Measurements from ENCODE around the gene TRPV4.

The TRPV4 gene

DNA sequence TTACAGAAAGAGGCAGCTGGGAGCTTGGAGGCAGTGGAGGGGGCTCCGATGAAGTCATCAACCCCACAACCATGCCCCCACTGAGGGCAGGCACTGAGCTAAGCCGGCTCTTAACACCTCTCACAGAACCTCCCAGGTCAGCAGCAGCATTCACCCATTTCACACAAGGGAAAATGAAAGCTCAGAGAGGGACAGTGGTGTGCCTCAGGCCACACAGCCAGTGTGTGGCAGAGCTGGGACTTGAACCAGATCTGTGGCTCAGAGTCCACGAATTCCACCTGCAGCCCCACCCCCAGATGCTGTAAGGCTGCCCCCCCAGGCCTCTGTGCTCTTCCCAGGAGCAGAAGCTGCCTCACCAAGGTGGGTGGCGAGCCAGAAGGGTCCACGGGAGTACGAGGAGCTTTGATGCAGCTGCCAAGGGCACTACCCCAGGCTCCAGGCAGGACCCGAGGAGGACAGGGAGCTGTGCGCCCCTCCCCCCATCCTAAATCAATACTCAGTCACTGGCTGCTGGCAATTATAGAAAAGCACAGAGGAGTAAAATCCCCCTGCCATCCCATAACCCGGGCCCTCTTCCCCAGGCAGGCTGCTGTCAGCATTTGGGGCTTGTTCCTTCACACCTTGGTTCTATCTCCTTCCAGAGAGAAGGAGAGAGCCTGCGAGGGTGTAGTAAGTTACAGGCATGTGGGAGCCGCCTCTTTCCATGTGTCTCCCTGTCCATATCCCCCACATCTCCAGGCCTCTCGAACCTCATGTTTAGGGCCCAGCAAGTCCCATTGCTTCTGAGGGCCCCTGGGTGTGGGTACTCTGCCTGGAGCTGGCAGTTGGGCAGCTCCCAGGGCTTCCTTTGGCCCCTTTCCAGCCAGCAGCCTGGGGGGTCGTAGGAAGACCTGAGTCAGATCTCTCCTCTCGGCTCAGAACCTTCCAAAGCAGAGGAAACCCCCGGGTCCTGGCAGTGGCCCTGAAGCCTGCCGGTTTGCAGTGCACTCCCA, 72.0 kb downstream of the TRPV4 start:
- DNase-seq: no peak

- no peak for DNase-seq
These were observed 72.9 kb downstream of the TRPV4 start for GRCh38 chr12:109760031-109760929.

GRCh38 chr12:109759595-109759994, 73.6 kb downstream of the TRPV4 start:
- no peak for DNase-seq

DNA sequence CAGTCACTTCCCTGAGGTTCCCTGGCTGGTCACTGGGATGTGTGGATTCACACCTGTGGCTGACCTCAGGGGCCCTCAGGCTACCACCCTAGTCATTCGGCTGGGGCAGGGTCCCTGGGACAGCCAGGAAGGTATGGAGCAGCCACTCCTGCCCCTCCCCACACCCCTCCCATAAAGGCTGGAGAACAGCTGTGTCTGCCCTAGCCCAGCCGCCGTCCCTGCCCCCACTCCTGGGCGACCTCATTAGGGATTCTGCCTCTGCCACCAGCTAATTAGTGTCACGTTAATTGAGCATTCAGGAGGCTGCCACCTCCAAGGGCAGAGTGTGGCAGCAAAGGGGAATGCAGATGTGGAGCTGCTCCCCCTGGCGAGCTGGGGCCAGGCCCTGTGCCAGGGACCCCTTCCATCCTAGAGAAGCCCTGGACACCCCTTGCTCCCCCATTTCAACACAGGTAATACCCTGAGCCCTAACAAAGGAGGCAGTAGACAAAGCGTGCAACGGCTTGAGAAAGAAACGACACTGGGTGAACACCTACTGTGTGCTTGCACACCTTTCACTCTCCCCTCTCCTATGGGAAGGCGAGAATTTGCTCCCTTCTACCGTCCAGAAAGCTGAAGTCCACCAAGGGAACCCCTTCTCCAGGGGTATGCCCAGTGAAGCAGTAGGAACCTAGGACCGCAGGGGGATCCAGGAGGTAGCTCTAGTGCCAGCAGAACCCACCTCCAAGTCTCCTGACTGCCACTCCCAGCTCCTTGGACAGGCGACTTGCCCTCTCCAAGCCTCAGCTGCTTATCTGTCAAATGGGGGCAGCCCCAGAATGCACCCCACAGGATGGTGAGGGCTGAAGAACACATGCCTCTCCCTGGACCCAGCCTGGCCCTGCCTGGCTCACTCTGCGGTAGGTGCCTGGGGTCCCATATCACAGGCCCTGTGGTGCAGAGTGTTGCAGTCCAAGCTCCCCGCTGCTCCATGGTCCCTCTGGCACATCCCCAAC, 74.5 kb downstream of the TRPV4 start:
- DNase-seq: no peak

DNA sequence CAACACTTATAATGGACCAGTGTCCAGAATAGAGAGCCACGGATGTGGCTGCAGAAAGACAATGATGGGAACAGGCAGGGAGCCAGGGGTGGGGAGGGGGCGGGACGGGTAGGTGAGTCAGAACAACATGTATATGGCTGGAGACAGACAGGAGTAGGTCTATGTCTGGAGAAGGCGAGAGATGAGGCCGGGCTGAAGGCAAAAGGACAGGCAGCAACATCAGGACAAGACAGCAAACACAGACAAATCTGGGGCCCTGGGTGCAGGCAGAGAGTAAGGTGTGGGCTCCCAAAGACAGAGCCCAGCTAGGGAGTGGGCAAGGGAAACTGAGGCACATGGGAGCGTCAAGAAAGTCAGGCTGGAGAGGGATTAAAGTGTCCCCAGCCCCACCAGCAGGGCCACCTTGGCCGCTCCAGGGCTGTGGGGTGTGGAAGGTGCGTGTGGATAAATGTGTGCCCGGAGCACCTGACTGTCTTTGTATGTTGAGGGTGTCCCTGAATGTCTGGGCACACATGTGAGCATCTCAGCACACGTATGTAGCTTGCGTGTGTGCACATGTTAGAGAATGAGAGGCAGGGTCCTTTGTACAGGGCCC, 75.4 kb downstream of the TRPV4 start:
- DNase-seq: no peak

DNA sequence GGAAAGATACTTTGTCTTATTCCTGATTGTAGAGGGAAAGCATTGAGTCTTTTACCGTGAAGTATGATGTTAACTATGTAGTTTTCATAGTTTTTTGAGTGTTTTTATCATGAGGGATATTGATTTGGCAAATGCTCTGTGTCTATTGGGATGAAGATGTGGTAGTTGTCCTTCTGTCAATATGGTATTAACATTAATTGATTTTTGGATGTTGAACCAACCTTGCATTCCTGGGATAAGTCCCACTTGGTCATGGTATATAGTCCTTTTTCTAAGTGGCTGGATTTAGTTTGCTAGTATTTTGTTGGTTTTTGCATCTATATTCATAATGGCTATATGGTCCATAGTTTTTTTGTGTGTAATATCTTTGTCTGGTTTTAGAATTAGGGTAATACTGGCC, 76.7 kb downstream of the TRPV4 start:
- DNase-seq: no peak

GRCh38 chr12:109753959-109754358, 79.2 kb downstream of the TRPV4 start:
- no peak for DNase-seq

DNA sequence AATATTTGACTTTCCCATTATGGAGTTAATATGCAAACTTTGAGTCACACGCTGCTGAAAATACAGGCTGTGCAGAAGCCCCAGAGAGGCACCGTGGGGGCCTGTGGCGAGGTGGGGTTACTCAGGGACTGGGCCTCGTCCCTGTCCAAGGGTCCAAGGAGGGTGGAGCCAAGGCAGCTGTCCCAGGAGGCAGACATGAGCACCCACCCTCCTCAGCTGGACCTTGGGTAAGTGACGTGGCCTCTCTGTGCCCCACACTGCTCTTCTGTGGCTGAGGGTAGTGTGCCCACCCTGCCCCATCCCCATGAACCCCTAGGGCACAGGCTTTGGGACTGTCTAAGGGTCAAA, 80.2 kb downstream of the TRPV4 start:
- no peak for DNase-seq

DNA sequence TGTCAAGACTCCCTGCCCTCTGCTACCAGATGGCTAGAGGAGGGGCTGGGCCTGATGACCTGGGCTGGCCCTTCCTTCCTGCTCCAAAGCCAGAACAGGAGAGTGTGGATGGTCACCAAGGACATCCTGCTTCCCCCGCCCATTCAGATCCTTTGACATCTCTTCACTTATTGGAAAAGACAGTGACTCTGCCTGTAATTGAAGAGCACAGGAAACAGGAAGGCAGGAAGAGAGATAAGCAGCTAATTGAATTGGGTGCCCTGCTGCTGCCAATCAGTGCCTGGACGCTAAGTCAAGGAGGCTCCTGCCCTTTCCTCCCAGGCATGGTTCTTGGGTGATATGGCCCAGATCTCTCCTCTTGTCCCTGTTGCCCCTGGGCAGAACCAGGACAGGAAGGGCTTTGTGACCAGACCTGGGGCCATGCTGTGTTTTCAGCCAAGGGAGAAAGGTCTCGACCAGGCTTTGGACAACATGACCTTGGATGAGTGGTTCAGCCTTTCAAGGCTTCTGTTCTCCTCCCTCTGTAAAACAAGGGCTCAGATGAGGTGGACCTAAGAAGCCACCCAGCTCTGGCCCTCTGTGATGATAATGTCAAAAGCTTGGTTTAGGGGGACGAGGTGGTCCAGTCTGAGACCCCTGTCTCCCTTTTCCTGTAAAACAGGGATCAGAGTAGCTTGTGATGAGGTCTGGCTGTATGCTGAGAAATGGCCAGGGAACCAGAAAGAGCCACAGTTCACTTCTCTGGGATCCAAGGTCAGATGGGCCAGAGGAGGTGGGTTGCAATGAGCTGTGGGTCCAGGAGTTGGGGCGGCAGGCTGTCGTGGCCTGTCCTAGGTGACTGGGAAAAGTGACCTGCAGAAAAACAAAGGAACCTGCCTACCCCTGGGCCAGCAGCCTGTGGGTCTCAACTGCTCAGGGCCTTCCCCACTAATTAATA, 80.8 kb downstream of the TRPV4 start:
- DNase-seq: no peak

- DNase-seq: no peak
These were observed 87.9 kb downstream of the TRPV4 start for GRCh38 chr12:109744986-109745942.

GRCh38 chr12:109744026-109744425, 89.2 kb downstream of the TRPV4 start:
- DNase-seq: no peak

DNA sequence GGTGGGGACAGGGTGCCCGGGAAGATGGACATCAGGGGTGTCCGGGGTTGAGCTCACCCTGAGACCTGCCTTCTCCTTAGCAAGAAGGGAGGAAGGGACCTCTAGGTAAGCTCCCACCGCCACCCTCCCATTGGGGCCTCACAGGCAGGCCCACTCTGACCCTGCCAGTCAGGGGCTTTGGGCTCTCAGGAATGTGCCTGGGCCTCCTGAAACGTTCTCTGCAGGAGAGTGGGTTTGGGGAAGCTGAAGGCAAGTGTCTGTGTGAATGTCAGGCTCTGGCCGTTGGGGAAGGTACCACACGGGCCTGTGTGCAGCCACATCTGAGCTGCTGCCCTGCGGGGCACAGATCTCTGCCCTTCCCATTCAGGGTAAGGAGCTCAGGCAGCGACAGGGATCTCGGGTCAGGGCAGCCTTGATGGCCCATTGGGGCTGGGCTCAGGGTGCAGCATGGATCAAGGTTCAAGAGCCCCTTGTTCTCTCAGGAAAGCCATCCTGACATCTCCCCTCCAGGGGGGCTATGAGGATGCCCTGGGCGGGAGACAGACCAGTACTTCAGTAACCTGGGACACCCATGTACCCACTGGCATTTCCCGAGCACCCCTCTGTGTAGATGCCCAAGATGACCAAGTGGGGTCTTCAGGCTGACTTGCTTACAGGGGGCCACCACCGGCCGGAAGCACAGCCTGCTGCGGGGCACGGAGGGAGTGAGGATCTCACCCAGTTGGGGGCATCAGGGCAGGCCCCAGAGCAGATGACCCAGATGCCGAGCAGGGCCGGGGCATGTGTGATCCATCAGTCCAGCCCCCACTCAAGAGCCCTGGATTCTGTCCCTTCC, 89.9 kb downstream of the TRPV4 start:
- no peak for DNase-seq

GRCh38 chr12:109741970-109742703, 91.1 kb downstream of the TRPV4 start:
- DNase-seq: no peak

DNA sequence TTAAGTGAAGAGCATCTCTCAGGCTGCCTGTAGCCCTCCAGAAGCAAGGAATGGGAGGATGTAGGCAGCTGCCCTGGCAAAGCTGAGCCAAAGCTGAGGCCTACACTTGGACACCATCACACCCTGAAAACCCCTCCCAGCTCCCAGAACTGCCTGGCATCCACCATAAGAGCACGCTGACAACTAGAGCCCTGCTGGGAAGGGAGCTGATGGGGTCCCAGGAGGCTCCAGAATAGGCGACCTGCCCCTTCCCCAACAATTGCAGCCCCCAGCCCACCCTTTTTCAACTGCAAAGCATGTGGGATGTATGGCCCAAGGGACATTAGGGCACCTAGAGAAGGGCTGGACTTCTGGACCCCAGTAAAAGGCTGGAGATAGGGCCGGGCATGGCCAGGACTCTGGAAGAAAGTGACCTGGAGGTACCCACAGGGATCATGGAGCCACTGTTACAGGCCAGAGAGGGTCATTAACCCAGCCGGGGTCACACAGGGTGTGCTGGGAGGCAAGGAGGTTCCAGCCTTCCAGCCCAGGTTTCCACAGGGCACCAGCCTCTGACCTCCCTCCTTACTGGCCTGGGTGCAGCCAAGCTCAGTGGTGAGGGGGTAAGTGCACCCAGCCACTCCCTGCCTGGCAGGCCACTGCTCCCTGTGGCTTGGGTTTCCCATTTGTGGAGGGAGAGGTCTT, 91.8 kb downstream of the TRPV4 start:
- DNase-seq: no peak

DNA sequence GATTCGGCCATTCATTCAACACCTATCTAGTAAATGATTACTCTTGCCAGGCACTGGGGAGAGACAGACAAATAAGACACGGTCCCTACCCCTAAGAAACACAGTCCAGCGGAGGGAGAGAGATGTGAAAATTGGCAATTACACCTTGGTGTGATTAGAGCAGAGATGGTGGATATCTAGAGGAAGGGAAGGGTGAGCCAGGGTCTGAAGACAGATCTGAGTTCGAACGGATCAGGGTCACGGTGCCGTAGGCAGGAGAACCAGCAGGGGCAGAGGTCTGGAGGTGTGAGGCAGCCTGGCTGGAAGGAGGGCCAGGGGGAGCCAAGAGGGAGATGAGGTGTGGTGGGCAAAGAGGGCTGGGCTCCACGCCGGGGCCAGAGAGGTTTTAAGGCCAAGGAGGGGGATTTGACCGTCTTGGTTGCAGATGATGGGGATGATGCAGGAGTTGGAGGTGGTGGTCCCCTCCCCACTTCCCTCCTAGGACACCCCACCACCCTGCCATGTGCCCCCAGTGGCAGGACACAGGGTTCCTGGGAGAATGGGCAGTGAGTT, 92.4 kb downstream of the TRPV4 start:
- DNase-seq: no peak

DNA sequence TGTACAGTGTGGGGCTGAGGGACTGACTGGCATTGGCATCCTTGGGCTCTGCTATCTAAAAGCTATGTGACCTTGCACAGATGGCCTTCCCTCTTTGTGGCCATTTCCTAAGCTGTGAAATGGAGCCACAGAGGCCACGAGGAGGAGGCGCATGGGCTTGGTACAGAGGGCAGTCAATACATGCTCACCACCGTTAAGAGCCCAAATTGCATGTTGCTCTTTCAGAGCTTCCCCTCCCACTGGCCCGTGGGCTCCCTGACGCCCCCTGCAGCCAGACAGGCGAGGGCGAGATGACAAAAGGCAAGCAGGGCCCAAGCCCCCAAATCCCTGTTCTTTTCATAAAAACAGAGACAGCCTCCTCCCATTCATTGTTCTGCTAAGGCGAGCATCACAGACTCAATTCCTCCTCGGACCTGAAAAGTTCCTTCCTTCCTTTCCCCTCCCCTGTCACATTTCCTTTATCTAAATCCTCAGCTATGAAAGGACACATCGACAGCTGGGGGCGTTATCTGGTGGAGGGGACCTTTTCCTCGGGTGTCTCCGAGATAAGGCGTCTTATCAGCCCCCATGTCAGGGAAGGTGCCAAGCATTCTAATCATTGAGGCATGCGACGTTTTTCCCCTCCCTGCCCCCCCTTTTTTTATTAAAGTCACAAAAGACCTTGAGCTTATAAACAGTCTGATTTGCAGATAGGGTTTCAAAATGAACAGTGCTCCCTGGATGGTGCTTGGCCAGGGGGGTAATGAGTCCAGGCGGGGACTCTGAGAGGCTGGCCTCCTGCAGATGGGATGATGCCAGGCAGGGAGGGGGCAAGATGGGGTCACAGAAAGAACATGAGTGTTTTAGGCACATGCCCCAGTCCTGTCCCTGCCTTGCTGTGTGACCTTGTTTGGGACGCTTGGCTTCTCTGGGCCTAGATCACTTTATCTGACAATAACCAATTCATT, 93.2 kb downstream of the TRPV4 start:
- DNase-seq: no peak
